CD4-positive, alpha-beta T cell treated with Interleukin-1 beta for 1 hour (primary cell): ENCODE data around the gene IYD.
A peak's percentile ranks its signal among the peaks of the same experiment; 100 is the strongest.

Experiments
- DNase-seq, 2 donors: peaks; one replicate each; pipeline ENCODE4 v3.0.0-alpha.2; 2020 to 2022

The IYD gene

GRCh38 chr6:150395388-150396009 is 26.7 kb downstream of the IYD start:
- DNase-seq, result peak; percentile 29 to 44

GRCh38 chr6:150403458-150404246 is 34.8 kb downstream of the IYD start:
- DNase-seq, result no peak

GRCh38 chr6:150406948-150407347 is 38.1 kb downstream of the IYD start:
- no peak for DNase-seq

- no peak for DNase-seq
These were observed 40.0 kb downstream of the IYD start for GRCh38 chr6:150408842-150409241.

- no peak for DNase-seq
These were observed 40.8 kb downstream of the IYD start for GRCh38 chr6:150409576-150410066.

GRCh38 chr6:150410399-150410798 is 41.6 kb downstream of the IYD start:
- no peak for DNase-seq

GRCh38 chr6:150410906-150411305 is 42.1 kb downstream of the IYD start:
- no peak for DNase-seq

- no peak for DNase-seq
These were observed 43.4 kb downstream of the IYD start for GRCh38 chr6:150412221-150412620.

GRCh38 chr6:150413198-150413597 is 44.4 kb downstream of the IYD start:
- DNase-seq, result no peak

GRCh38 chr6:150413781-150414281 is 45.0 kb downstream of the IYD start:
- DNase-seq, result no peak

- DNase-seq, result no peak
These were observed 47.3 kb downstream of the IYD start for GRCh38 chr6:150416128-150416527.

GRCh38 chr6:150417250-150417649 is 48.4 kb downstream of the IYD start:
- DNase-seq, result no peak

- DNase-seq, result peak in 1 of 2 donors; percentile 52
These were observed 49.4 kb downstream of the IYD start for GRCh38 chr6:150417899-150418826.

- DNase-seq, result peak; percentile 46 to 55
These were observed 50.2 kb downstream of the IYD start for GRCh38 chr6:150418827-150419594.

GRCh38 chr6:150420428-150420827 is 51.6 kb downstream of the IYD start:
- DNase-seq, result no peak

- DNase-seq, result no peak
These were observed 52.1 kb downstream of the IYD start for GRCh38 chr6:150420926-150421325.

GRCh38 chr6:150425508-150425907 is 56.7 kb downstream of the IYD start:
- DNase-seq, result no peak

- no peak for DNase-seq
These were observed 57.4 kb downstream of the IYD start for GRCh38 chr6:150426198-150426597.

GRCh38 chr6:150427037-150427602 is 58.3 kb downstream of the IYD start:
- no peak for DNase-seq

GRCh38 chr6:150427843-150428242 is 59.0 kb downstream of the IYD start:
- DNase-seq, result no peak

- no peak for DNase-seq
These were observed 62.0 kb downstream of the IYD start for GRCh38 chr6:150430815-150431214.

- no peak for DNase-seq
These were observed 66.5 kb downstream of the IYD start for GRCh38 chr6:150435360-150435759.
